Mucosa of rectum (tissue), 2 donors: ENCODE results near the gene ARHGAP32.

Experiments
- H3K27ac ChIP-seq, 2 donors: one replicate each; pipeline ENCODE4 v1.7.0; 2013; ENCODE audit warnings: inconsistent platforms in 2 of 2, low read depth in 2 of 2, low read length in 2 of 2
- H3K27me3 ChIP-seq, 2 donors: one replicate each; pipeline ENCODE4 v1.7.0; 2013; ENCODE audit warnings: low read length in 2 of 2; ENCODE audit not compliant: control insufficient read depth in 2 of 2, insufficient read depth in 2 of 2
- H3K36me3 ChIP-seq, 2 donors: one replicate each; pipeline ENCODE4 v1.7.0; 2013; ENCODE audit warnings: low read length in 2 of 2; ENCODE audit not compliant: control insufficient read depth in 2 of 2, insufficient read depth in 2 of 2
- H3K4me1 ChIP-seq, 2 donors: one replicate each; pipeline ENCODE4 v1.7.0; 2013; ENCODE audit warnings: low read length in 2 of 2, mild to moderate bottlenecking in 1 of 2; ENCODE audit not compliant: control insufficient read depth in 2 of 2, insufficient read depth in 2 of 2
- H3K4me3 ChIP-seq, 2 donors: one replicate each; pipeline ENCODE4 v1.7.0; 2013; ENCODE audit warnings: low read length in 2 of 2
- H3K9ac ChIP-seq, 2 donors: one replicate each; pipeline ENCODE4 v1.7.0; 2013; ENCODE audit warnings: low read length in 2 of 2, low read depth in 1 of 2, mild to moderate bottlenecking in 1 of 2
- H3K9me3 ChIP-seq, 2 donors: one replicate each; pipeline ENCODE4 v1.7.0; 2013; ENCODE audit warnings: low read length in 2 of 2; ENCODE audit not compliant: control insufficient read depth in 2 of 2
- donor health status: healthy.
- donor health status: Normal muscosa, but diverticular disease.

The ARHGAP32 gene

DNA sequence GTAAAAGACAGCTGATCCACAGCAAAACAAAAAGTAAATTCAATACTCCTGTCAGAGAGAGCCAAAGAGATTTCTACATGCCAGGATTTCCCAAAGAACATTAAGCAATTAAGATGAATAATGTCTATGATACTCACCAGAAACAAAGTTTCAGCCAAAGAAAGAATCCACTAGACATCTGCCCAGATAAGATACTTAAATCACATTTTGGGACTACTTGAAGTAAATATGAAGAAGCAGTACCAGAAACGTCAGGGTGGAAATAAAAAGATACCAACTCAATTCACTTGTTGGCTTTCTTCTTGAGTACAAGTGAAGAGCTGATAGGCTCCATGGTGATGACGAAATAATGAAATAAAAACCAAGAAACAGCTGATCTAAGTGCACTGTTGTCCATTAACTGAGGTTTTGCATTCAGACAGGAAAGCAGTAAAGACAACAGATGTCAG is 31.6 kb upstream of the ARHGAP32 start:
- no peak overlapping the region for H3K9ac ChIP-seq
- no peaks in the 10 kb centered on the region for H3K27me3 ChIP-seq

DNA sequence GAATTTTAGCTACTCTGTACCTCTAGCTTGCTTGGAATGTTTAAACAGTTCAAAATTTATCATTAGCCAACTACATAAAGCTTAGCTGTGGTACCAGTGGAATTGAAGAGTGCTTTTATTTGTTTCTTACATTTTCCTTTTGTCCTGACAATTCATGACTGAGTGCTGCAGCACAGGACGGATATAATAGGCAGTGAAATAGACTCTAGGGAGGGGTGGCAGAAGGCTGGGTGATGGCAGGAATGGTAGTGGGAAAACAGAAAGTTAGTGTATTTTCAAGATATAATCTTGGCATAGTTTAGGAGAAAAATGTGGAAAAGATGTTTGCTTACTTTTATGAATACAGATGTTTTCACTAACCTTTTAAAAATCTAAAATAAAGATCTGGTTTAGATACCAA is 31.1 kb upstream of the ARHGAP32 start:
- Histone ChIP-seq H3K36me3 (no peaks in the 10 kb centered on the region), H3K27me3 (no peaks in the 10 kb centered on the region), H3K9me3 (peaks cover 0 to 4% of the 10 kb centered on the region in 2 donors), H3K4me3 (no peak overlapping the region), H3K9ac (no peak overlapping the region), H3K4me1 (no peaks in the 10 kb centered on the region), H3K27ac (no peak overlapping the region)

More for the DNA sequence above, 31.6 kb upstream of the ARHGAP32 start:
- H3K9me3 ChIP-seq = peaks cover 0 to 6% of the 10 kb centered on the region in 2 donors
- no peak overlapping the region for H3K4me3 ChIP-seq
- H3K27ac ChIP-seq = no peak overlapping the region
- no peaks in the 10 kb centered on the region for H3K4me1 ChIP-seq
- H3K36me3 ChIP-seq = no peaks in the 10 kb centered on the region

DNA sequence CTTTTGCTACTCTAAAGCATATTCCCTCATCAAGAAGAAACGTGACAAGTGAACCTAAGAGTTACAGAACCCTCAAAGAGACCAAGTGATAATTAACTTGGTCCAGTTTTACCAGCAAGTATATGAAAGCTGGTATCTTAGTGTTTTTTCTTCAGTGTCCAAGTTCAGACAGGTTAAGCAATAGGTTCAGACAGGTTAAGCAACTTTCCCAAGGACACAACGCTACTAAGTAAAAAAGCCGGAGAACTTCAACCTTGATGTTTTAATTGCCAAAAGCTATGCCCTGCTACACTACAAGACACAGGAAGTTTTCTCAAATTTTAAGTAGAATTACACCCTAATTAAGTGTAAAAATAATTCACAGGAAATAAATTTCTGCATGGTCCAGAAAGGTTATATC is 30.0 kb upstream of the ARHGAP32 start:
- Histone ChIP-seq H3K9ac (no peak overlapping the region), H3K4me3 (no peak overlapping the region), H3K4me1 (no peaks in the 10 kb centered on the region), H3K27ac (no peak overlapping the region), H3K27me3 (no peaks in the 10 kb centered on the region), H3K36me3 (no peaks in the 10 kb centered on the region), H3K9me3 (peaks cover 0 to 4% of the 10 kb centered on the region in 2 donors)

DNA sequence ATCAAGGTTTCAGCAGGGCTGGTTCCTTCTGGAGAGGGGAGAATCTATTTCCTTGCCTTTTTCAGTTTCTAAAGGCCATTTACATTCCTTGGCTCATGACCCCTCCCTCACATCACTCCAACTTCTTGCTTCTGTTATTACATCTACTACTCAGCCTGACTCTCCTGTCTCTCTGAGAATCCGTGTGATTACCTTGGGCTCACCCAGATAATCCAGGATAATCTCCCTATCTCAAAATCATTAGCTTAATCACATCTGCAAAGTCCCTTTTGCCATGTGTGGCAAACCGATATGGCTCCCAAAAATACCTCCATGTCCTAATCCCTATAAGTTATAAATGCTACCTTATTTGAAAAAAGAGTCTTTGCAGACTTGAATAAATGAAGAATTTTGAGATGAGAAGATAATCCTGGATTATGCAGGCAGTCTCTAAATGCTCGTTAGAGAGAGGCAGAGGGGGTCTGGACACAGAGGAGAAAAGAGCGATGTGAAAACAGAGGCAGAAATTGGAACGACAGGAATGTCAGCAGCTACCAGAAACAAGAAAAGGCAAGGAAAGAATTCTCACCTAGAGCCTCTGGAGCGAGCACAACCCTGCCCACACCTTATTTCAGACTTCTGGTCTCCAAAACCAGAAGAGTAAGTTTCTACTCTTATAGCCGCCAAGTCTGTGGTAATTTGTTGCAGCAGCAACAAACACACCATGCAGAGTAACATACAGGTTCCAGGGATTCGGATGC is 23.6 kb upstream of the ARHGAP32 start:
- H3K27me3 ChIP-seq = no peaks in the 10 kb centered on the region
- H3K9ac ChIP-seq = no peak overlapping the region
- no peaks in the 10 kb centered on the region for H3K36me3 ChIP-seq
- no peaks in the 10 kb centered on the region for H3K9me3 ChIP-seq
- H3K4me3 ChIP-seq = no peak overlapping the region
- peaks cover 0 to 2% of the 10 kb centered on the region in 2 donors for H3K4me1 ChIP-seq
- H3K27ac ChIP-seq = no peak overlapping the region

DNA sequence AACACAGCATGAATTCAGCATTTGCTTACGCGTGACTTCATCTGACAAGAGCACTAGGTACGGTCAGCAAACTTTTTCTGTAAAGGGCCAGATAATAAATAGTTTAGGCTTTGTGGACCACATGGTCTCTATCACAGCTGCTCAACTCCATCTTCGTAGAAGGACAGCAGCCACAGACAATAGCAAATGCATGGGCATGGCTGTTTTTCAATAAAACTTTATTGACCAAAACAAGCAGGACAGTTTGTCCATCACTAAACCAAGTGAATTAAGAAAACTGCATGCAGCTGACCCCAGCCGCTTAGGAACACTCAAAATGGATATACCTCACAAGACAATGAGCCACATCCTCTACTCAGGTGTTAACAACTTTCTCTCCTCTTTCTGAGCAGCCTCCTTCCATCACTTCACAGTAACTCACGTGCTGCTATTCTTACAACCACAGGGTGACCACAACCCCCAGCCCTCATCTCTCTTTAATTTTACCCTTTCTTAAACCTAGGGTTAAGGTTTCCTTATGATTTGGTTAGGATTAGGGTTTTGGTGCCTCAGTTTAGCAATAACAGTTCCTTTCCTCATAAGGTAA is 22.7 kb upstream of the ARHGAP32 start:
- Histone ChIP-seq H3K27me3 (no peaks in the 10 kb centered on the region), H3K9me3 (no peaks in the 10 kb centered on the region), H3K9ac (no peak overlapping the region), H3K27ac (no peak overlapping the region), H3K36me3 (no peaks in the 10 kb centered on the region), H3K4me1 (peaks cover 0 to 8% of the 10 kb centered on the region in 2 donors), H3K4me3 (no peak overlapping the region)

DNA sequence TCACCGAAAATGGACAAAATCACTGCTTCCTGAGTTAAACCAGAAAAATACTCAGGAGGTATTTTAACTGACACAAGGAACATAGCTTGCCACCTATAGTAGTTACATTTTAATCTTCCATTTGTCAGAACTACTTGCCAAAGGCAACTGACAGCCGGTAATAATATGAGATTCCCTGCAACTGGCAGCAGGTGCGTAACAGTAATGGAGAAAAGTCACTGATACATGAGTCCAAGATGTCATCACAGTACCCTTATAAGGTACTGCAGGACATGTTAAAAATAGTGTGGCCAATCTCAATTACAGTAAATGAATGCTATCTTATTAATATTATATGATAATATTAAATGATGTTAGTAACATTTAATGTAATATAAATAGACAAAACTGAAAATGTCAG is 21.1 kb upstream of the ARHGAP32 start:
- peaks cover 0 to 10% of the 10 kb centered on the region in 2 donors for H3K4me1 ChIP-seq
- no peak overlapping the region for H3K27ac ChIP-seq
- no peaks in the 10 kb centered on the region for H3K36me3 ChIP-seq
- H3K9me3 ChIP-seq = no peaks in the 10 kb centered on the region
- no peaks in the 10 kb centered on the region for H3K27me3 ChIP-seq
- no peak overlapping the region for H3K4me3 ChIP-seq
- no peak overlapping the region for H3K9ac ChIP-seq

DNA sequence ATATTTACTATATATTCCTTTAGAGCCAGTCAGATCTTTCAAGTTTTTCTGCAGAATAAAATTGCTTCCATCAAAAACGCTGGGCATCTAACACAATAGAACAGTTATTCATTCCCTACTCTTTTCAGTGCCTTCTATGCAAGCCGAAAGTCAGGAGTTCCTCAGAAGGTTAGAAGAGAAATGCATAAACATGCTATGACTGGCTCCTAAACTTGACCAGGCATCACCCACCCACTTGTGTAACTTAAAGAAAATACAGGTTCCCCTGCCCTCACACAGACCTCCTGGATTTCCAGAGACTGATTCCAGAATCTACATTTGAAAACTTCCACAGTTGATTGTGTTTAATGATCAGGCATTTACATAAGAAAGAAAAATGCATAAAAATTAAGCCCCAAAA is 19.3 kb upstream of the ARHGAP32 start:
- no peaks in the 10 kb centered on the region for H3K27me3 ChIP-seq
- H3K9ac ChIP-seq = no peak overlapping the region
- peaks cover 0 to 10% of the 10 kb centered on the region in 2 donors for H3K4me1 ChIP-seq
- H3K36me3 ChIP-seq = no peaks in the 10 kb centered on the region
- no peak overlapping the region for H3K27ac ChIP-seq
- H3K9me3 ChIP-seq = no peaks in the 10 kb centered on the region
- no peak overlapping the region for H3K4me3 ChIP-seq

DNA sequence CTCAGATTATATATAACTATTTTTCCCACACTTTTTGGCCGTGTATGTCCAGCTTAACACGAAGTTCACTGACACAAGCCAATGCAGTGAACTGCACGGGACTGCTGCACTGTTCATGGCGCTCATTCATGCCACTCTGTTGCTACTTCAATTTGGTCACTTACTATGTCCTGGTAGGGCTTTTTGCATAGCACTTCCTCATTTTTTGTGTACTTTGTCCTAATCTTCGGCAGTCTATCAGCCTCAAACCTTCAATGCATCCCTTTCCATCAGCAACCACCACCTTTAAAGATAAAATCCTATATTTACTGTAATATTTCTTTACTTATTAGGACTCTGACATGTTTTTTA is 18.7 kb upstream of the ARHGAP32 start:
- H3K9ac ChIP-seq = no peak overlapping the region
- H3K27ac ChIP-seq = no peak overlapping the region
- H3K4me1 ChIP-seq = peaks cover 0 to 10% of the 10 kb centered on the region in 2 donors
- no peak overlapping the region for H3K4me3 ChIP-seq
- no peaks in the 10 kb centered on the region for H3K9me3 ChIP-seq
- no peaks in the 10 kb centered on the region for H3K27me3 ChIP-seq
- H3K36me3 ChIP-seq = no peaks in the 10 kb centered on the region

DNA sequence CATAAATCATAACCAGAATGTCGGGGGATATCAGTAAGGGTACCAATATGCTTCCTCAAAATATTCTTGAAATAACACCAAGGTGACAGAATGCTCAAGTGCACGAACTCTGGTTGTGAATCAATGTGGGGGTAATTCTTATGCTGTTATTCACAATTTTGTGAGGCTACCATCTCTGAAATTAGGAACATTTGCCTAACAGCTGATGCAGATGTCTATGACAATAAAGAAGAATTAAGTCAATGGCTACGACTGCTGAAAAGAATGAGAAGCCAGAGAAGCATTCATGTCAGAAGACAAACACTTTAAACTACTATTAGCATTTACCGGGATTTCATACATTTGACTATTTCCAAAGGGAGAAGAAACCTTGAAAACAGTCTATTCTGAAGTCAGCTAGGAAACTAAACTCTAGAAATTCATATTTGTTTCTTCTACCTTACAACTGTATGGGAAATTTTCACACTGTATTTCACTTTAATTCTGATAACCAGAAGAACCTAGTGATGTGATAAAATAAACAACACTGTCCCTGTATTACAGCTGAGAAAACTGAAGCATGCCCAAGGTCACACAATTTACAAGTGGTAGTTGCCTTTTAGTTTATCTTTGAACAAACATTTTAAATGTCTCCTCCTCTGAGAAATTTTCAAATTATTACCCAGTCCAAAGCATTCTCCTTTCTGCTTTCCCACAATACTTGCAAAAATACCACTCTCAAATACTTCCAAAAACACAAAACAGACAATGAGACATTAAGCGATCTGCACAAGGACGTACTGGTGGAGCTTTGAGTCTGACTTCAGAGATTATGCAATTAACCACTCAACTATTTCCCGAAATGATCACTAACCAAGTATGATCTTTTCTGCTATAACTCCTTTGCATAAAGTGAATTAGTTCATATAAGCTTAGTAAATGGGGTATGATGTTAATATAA is 18.0 kb upstream of the ARHGAP32 start:
- no peak overlapping the region for H3K27ac ChIP-seq
- no peaks in the 10 kb centered on the region for H3K27me3 ChIP-seq
- H3K4me1 ChIP-seq = peaks cover 0 to 10% of the 10 kb centered on the region in 2 donors
- H3K4me3 ChIP-seq = no peak overlapping the region
- no peaks in the 10 kb centered on the region for H3K9me3 ChIP-seq
- no peak overlapping the region for H3K9ac ChIP-seq
- H3K36me3 ChIP-seq = no peaks in the 10 kb centered on the region

DNA sequence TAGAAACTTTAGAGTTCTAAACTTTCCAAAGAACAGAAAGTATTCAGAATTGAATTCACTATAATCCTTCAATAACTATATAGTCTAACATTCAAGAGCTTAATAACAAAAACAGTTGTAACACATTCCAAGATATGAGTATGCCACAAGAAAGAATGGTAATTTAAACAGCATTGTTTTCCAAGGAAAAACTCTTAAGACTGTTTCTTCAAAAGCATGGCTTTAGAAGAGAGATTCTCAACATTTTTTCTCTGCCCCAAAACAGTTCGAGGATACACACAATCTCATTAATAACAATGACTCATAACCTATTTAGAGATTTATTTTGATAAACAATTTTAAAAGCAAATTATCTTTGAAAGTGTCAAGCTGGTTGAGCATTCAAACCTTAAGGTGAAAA is 16.7 kb upstream of the ARHGAP32 start:
- Histone ChIP-seq H3K4me1 (peaks cover 0 to 10% of the 10 kb centered on the region in 2 donors), H3K27ac (no peak overlapping the region), H3K36me3 (no peaks in the 10 kb centered on the region), H3K9ac (no peak overlapping the region), H3K4me3 (no peak overlapping the region), H3K27me3 (no peaks in the 10 kb centered on the region), H3K9me3 (no peaks in the 10 kb centered on the region)
